ENCODE measurements around the gene UNC119. TPM values are rescaled to one million over a fixed set of nuclear protein-coding genes. Genes with fewer than 3 reads are reported as not detected.

Gene UNC119
- total RNA-seq, 1 donor from 2014 or later = 27.7 TPM

DNA sequence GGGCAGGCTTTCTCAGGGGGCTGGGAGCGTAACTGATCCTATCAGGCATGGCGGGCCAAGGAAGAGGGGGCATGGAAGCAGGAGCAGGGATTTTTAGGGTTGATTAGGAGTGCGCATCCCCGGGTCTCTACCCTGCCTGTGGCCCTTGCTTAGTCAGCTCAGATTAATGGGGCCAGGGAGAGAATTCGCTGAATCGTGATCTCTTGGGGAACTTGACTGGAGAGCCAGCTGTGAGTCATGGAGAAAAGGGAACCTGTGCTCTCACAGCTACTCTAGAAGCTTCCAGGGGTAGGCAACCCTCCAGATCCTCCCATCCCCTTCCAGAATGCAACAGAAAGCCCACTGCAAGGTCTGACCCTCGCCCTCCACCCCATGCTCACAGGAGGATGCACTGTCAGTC lies 42.6 kb downstream of the UNC119 start:
- FAIRE-seq = no peak
- H3K9me3 Mint-ChIP-seq (ENCODE audit: unreplicated experiment) = peaks cover 3% of the 10 kb centered on the region
- H3K27me3 Mint-ChIP-seq (ENCODE audit: low read depth, unreplicated experiment) = peaks cover 66% of the 10 kb centered on the region
- no peaks in the 10 kb centered on the region for H3K36me3 ChIP-seq (ENCODE audit: insufficient read depth, low read length)
- H3K4me1 Mint-ChIP-seq (ENCODE audit: low read depth, unreplicated experiment) = peaks cover 10% of the 10 kb centered on the region
- H3K9me3 ChIP-seq (ENCODE audit: insufficient read depth, low read depth, low read length) = no peaks in the 10 kb centered on the region
- H4K20me1 ChIP-seq (ENCODE audit: insufficient read depth, low read length) = no peaks in the 10 kb centered on the region
- H3K27ac Mint-ChIP-seq (ENCODE audit: unreplicated experiment) = no peak overlapping the region
- no peak overlapping the region for H3K9ac ChIP-seq (ENCODE audit: low read length)
- H3K4me2 ChIP-seq (ENCODE audit: low read length) = no peak overlapping the region
- peaks cover 41% of the 10 kb centered on the region for H3K27me3 ChIP-seq (ENCODE audit: insufficient read depth, low read length)
- no peak overlapping the region for H3K4me3 Mint-ChIP-seq (ENCODE audit: unreplicated experiment)
- no peaks in the 10 kb centered on the region for H3K4me1 ChIP-seq (ENCODE audit: insufficient read depth, low read length)
- DNase-seq (ENCODE audit: low read depth) = no peak
- H3K27ac ChIP-seq (ENCODE audit: low read depth, low read length) = no peak overlapping the region
- H2AFZ ChIP-seq (ENCODE audit: low read depth, low read length) = no peak overlapping the region
- no peaks in the 10 kb centered on the region for H3K36me3 Mint-ChIP-seq (ENCODE audit: low read depth, unreplicated experiment)
- TF ChIP-seq EZH2 (IDR thresholded peaks at IDR 0.05; ENCODE audit: insufficient read depth, low read length) = no peak
- TF ChIP-seq, protein P1, sequence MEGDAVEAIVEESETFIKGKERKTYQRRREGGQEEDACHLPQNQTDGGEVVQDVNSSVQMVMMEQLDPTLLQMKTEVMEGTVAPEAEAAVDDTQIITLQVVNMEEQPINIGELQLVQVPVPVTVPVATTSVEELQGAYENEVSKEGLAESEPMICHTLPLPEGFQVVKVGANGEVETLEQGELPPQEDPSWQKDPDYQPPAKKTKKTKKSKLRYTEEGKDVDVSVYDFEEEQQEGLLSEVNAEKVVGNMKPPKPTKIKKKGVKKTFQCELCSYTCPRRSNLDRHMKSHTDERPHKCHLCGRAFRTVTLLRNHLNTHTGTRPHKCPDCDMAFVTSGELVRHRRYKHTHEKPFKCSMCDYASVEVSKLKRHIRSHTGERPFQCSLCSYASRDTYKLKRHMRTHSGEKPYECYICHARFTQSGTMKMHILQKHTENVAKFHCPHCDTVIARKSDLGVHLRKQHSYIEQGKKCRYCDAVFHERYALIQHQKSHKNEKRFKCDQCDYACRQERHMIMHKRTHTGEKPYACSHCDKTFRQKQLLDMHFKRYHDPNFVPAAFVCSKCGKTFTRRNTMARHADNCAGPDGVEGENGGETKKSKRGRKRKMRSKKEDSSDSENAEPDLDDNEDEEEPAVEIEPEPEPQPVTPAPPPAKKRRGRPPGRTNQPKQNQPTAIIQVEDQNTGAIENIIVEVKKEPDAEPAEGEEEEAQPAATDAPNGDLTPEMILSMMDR (IDR thresholded peaks at IDR 0.05; ENCODE audit: insufficient read depth, low read depth, low read length) = no peak
- H3K4me3 ChIP-seq (ENCODE audit: insufficient read depth, low read depth, low read length) = no peak overlapping the region
- H3K79me2 ChIP-seq (ENCODE audit: insufficient read depth, low read length) = no peaks in the 10 kb centered on the region

- H3K4me2 ChIP-seq (ENCODE audit: low read length) = no peak overlapping the region
- H3K4me3 ChIP-seq (ENCODE audit: insufficient read depth, low read depth, low read length) = no peak overlapping the region
- H3K9ac ChIP-seq (ENCODE audit: low read length) = no peak overlapping the region
- no peaks in the 10 kb centered on the region for H3K4me1 ChIP-seq (ENCODE audit: insufficient read depth, low read length)
- no peaks in the 10 kb centered on the region for H3K36me3 ChIP-seq (ENCODE audit: insufficient read depth, low read length)
- no peaks in the 10 kb centered on the region for H3K9me3 Mint-ChIP-seq (ENCODE audit: unreplicated experiment)
- DNase-seq (ENCODE audit: low read depth) = no peak
- H3K36me3 Mint-ChIP-seq (ENCODE audit: low read depth, unreplicated experiment) = no peaks in the 10 kb centered on the region
- no peak for FAIRE-seq
- H3K9me3 ChIP-seq (ENCODE audit: insufficient read depth, low read depth, low read length) = no peaks in the 10 kb centered on the region
- H4K20me1 ChIP-seq (ENCODE audit: insufficient read depth, low read length) = no peaks in the 10 kb centered on the region
- TF ChIP-seq EZH2 (IDR thresholded peaks at IDR 0.05; ENCODE audit: insufficient read depth, low read length) = no peak
- TF ChIP-seq, protein P1 (IDR thresholded peaks at IDR 0.05; ENCODE audit: insufficient read depth, low read depth, low read length) = no peak
- no peak overlapping the region for H2AFZ ChIP-seq (ENCODE audit: low read depth, low read length)
- peak overlapping the region; percentile 26 for H3K27ac Mint-ChIP-seq (ENCODE audit: unreplicated experiment)
- H3K79me2 ChIP-seq (ENCODE audit: insufficient read depth, low read length) = no peaks in the 10 kb centered on the region
- H3K27me3 ChIP-seq (ENCODE audit: insufficient read depth, low read length) = peaks cover 43% of the 10 kb centered on the region
- peaks cover 66% of the 10 kb centered on the region for H3K27me3 Mint-ChIP-seq (ENCODE audit: low read depth, unreplicated experiment)
- no peak overlapping the region for H3K4me3 Mint-ChIP-seq (ENCODE audit: unreplicated experiment)
- H3K4me1 Mint-ChIP-seq (ENCODE audit: low read depth, unreplicated experiment) = peaks cover 10% of the 10 kb centered on the region
- H3K27ac ChIP-seq (ENCODE audit: low read depth, low read length) = no peak overlapping the region
Measured at GRCh38 chr17:28508211-28508724, 44.2 kb downstream of the UNC119 start.

- no peaks in the 10 kb centered on the region for H3K36me3 Mint-ChIP-seq (ENCODE audit: low read depth, unreplicated experiment)
- no peak for DNase-seq (ENCODE audit: low read depth)
- H3K79me2 ChIP-seq (ENCODE audit: insufficient read depth, low read length) = no peaks in the 10 kb centered on the region
- H3K27me3 Mint-ChIP-seq (ENCODE audit: low read depth, unreplicated experiment) = peaks cover 61% of the 10 kb centered on the region
- peaks cover 10% of the 10 kb centered on the region for H3K4me1 Mint-ChIP-seq (ENCODE audit: low read depth, unreplicated experiment)
- H3K4me3 Mint-ChIP-seq (ENCODE audit: unreplicated experiment) = no peak overlapping the region
- no peaks in the 10 kb centered on the region for H3K9me3 ChIP-seq (ENCODE audit: insufficient read depth, low read depth, low read length)
- H3K36me3 ChIP-seq (ENCODE audit: insufficient read depth, low read length) = no peaks in the 10 kb centered on the region
- no peaks in the 10 kb centered on the region for H3K4me1 ChIP-seq (ENCODE audit: insufficient read depth, low read length)
- TF ChIP-seq, protein P1 (IDR thresholded peaks at IDR 0.05; ENCODE audit: insufficient read depth, low read depth, low read length) = no peak
- peak; percentile 40 for TF ChIP-seq EZH2 (IDR thresholded peaks at IDR 0.05; ENCODE audit: insufficient read depth, low read length)
- no peak overlapping the region for H3K27ac Mint-ChIP-seq (ENCODE audit: unreplicated experiment)
- no peak overlapping the region for H3K4me2 ChIP-seq (ENCODE audit: low read length)
- H3K9ac ChIP-seq (ENCODE audit: low read length) = no peak overlapping the region
- no peak overlapping the region for H2AFZ ChIP-seq (ENCODE audit: low read depth, low read length)
- H4K20me1 ChIP-seq (ENCODE audit: insufficient read depth, low read length) = no peaks in the 10 kb centered on the region
- no peaks in the 10 kb centered on the region for H3K9me3 Mint-ChIP-seq (ENCODE audit: unreplicated experiment)
- H3K27ac ChIP-seq (ENCODE audit: low read depth, low read length) = no peak overlapping the region
- H3K27me3 ChIP-seq (ENCODE audit: insufficient read depth, low read length) = peaks cover 39% of the 10 kb centered on the region
- no peak for FAIRE-seq
- H3K4me3 ChIP-seq (ENCODE audit: insufficient read depth, low read depth, low read length) = no peak overlapping the region
Measured at GRCh38 chr17:28507567-28508203, 44.7 kb downstream of the UNC119 start.
